GM21447 (cell line): ENCODE data around the gene RBPMS2.
"Not testable (repeated sequence)": the region's sequence is repeated elsewhere in the genome, so short reads cannot be mapped to it uniquely, and the experiment has no call there.

Experiments
- ATAC-seq: cut with Tn5 transposase; IDR thresholded peaks from one replicate; pipeline ENCODE4 v1.9.1; 2021; ENCODE audit not compliant: unreplicated experiment

RBPMS2 gene

DNA sequence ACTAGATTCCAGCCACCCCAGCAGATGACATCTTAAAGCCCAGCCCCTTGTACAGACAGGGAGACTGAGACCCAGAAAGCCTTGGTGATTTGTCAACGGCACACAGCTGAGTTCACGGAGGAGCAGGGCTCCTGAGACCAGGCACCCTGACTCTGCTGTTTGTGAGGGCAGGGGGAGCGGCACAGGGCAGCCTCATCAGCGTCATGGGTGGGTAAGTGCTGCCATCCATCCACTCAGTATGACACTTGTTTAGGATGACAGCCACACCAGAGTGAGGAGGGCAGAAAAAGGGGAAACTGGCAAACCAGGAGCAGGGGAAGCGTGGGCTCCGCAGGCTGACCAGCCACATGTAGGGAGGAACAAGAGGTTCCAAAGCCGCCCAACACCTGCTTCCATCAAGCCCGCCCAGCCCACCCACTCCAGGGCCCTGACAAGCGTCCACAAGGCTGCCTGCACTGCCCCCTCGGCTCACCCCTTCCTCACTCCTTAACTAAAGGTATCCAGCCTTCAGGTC, 19.9 kb downstream of the RBPMS2 start:
- no peak for ATAC-seq

DNA sequence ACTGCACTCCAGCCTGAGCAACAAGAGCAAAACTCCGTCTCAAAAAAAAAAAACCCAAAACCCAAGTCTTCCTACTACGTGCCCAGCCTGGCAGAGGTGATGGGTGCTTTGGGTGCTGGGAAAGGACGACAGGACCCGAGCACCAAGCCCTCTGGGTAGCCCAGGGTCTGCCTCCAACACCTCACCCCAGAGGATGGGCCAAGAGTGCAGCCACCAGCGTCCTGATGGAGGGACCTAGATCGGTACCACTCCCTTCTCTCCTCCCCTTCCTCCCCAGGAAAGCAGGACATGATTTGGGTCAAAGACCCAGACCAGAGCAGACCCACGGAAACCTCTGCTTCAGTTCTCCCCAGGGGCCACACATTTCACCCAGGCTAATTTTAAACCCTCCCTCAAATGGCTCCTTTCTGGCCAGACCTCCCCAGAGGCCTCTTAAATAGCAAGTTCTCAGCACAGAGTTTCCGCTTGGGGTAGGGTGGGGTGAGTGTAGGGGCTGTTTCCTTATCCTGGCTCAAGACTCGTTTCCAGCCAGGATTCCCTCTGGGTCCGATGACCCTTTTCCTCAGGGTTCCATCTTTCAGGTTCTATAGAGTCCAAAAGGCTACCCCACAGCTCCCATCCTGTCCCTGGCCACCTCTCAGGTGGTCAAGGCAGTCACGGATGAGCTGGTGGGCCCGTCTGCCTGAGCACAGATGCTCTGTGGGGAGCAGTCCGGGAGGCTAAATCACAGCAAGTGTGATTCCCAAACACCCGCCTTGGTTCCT, 20.5 kb downstream of the RBPMS2 start:
- ATAC-seq = no peak

GRCh38 chr15:64753480-64754185, 21.8 kb downstream of the RBPMS2 start:
- ATAC-seq = no peak

GRCh38 chr15:64751464-64751863, 23.9 kb downstream of the RBPMS2 start:
- no peak for ATAC-seq

- ATAC-seq = no peak
These were observed 25.3 kb downstream of the RBPMS2 start for GRCh38 chr15:64749999-64750657.

- ATAC-seq = no peak
These were observed 26.2 kb downstream of the RBPMS2 start for GRCh38 chr15:64749167-64749566.

DNA sequence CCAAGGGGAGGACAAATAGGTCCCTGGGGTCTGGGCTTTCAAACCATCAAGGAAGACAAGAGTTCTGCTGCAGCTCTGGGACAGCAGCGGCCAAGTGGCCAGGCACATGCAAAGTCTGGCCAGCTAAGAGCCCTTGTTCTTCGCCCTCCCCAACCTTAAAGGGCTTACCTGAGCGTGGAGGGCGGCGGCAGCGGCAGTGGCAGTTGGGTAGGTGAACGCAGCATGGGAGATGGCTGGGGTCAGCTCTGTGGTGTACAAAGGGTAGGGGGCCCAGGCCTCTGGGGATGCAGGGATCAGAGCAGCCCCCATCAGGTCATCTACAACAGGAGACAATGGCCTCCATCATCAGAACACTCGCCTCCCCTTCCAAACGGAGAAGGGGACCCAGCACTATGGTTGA, 27.1 kb downstream of the RBPMS2 start:
- ATAC-seq = no peak

- no peak for ATAC-seq
These were observed 27.8 kb downstream of the RBPMS2 start for GRCh38 chr15:64747578-64747977.

DNA sequence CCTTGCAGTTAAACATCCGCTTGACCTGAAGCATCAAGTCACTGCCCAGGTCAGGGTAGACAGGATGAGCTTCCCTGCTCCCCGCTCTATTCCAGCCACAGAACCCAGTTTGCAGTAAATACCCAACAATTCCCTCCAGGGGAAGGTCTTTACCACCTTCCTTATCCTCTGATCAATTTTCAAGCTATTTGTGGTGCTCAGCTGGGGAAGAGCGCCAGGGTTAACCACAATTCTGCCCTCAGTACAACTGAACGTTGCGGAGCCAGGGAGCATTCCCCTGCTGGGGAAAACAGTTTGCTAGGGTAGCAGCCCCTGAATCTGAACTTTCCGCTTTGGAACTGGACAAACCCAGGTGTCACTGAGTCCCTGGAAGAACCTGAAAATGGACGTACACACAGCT, 28.5 kb downstream of the RBPMS2 start:
- ATAC-seq = no peak

- ATAC-seq = no peak
These were observed 29.0 kb downstream of the RBPMS2 start for GRCh38 chr15:64746356-64746755.

GRCh38 chr15:64743691-64744090, 31.7 kb downstream of the RBPMS2 start:
- ATAC-seq = no peak

- ATAC-seq = no peak
These were observed 32.5 kb downstream of the RBPMS2 start for GRCh38 chr15:64742921-64743320.

DNA sequence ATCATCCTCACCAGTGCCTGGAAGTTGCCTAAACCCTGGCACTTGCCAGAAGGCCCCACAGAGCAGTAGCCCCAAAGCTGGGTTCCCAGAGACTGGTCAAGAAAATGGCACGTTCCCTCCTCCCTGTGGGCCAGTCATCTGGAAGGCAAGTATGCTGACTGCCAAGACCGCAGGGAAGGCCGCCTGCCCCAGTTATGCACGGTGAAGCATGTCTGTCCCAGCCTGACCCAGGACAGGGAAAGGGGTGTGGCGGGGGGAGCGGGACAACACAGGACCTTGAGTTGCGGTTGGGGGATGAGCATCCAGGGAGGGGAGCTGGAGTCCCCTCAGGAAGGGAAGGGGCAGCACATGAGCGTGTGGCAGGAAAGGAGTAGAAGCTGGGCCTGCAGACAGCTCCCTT, 33.0 kb downstream of the RBPMS2 start:
- no peak for ATAC-seq

- not testable (repeated sequence) for ATAC-seq
These were observed 33.7 kb downstream of the RBPMS2 start for GRCh38 chr15:64741708-64742107.

DNA sequence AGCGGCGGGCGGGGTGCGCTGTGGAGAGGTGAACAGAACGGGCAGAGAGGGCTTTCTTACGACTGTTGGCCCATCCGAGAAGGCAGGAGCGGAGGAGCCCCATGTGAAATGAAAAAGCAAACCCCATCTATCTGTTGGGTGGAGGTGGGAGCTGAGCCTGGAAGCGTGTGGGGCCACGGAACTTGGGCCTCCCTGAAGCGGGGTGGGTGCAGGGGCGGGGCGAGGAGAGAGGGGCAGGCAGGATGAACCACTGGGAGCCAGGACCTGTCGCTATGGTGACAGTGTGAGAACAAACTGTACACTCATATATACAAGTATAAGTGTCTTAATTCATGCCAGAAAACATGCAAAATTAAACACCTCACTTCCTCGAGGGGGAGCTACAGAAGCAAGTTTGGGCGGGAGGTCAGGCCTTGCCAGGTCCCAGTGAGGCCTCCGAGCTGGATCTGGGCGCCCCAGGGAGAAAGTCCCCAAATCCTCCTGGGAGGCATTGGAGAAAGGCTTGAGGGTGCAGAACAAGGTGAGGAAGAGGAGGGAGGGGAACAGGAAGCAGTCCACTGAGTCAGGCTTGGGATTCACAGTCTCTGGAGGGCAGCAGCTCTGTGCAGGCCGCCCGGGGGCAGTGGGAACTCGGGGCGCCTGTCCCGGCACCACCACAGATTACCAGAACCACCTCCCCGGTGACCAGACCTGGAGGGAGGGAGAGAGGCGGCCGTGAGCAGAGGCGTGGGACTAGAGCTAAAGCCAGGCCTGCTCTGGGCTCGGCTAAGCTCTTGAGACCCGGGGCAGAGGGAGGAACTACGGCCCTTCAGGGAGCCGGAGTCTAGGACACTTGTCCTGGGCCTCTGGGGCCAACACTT, 34.8 kb downstream of the RBPMS2 start:
- ATAC-seq = no peak

DNA sequence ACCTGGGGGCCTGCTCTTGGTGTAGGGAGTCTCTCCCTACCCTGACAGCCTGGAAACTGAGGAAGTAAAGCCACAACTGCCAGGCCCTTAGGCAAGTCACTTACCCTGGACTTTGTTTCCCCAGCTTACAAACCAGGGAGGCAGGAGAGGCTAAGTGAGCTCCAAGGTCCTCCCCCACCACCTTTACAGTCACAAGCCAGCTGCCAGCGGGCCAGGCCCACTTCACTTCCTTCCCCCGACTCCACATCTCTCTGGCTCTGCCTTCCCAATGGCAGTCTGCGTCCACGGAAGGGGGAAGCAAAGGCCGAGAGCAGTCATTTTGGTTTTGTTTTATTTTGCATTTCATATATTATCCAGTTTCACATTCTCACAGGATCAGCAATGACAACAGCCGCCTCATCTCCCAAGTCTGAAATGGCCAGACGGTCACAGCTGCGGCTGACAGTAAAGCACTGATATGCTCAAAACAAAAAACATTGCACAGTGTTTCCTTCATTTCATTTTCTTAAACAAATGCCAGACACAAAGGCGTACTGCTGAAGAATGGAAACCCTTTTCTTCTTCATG, 35.7 kb downstream of the RBPMS2 start:
- ATAC-seq = no peak

DNA sequence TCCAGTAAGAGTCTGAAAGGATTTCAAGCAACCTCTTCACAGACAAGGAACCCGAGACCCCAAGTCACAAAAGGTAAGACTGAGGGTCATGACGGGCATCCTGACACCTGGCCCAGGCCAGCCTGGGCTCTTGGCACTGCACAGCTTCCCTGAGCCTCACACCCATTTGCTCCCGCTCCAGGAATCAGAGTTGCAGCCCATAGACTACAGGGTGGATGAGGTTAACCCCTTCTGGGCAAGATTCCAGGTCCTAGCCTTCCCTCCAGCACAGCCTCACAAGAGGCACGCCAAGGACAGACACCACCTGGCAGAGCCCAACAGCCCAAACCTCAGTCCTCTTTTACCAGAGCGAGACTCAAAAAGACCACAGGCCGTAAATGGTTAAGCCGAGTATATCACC, 36.2 kb downstream of the RBPMS2 start:
- ATAC-seq = no peak

DNA sequence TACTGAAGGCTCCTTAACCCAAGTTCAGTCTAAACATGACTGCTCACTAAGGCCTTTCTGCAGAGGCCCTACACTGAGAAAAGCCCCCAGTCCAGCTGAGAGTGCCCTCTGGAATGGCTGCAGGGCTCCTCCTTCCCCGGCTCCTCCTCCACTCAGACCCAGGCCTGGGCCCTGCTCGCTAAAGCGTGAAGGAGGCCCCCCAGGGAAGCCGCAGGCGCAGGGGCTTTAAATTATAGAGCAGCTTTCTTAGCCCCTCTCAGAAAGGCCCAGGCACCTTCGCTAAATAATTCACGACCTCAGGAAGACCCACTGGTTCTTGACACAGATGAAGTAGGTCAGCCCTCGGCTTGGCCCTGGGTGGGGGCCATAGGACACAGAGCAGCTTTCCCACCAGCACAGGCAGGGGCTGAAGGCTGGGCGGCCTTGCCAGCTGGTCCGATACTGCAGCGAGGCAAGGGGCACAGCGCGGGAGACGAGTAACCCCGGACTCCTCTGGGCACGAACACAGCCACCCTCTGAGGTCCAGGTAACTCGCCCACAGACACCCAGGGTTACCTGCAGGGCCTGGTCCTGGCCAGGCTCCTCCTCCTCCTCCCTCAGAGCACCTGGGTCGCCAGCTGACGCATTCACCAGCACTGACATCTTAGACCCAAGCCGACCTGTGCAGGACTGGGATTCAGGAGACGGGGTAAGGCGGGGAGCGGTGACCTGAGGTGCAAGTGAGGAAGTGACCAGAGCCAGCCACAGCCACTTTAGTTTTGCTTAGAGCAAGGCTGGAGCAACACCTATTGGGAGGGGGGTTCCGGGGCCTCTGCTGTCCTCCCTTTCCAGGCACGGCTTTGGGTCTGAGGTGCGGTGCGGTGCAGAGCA, 36.9 kb downstream of the RBPMS2 start:
- ATAC-seq = no peak

DNA sequence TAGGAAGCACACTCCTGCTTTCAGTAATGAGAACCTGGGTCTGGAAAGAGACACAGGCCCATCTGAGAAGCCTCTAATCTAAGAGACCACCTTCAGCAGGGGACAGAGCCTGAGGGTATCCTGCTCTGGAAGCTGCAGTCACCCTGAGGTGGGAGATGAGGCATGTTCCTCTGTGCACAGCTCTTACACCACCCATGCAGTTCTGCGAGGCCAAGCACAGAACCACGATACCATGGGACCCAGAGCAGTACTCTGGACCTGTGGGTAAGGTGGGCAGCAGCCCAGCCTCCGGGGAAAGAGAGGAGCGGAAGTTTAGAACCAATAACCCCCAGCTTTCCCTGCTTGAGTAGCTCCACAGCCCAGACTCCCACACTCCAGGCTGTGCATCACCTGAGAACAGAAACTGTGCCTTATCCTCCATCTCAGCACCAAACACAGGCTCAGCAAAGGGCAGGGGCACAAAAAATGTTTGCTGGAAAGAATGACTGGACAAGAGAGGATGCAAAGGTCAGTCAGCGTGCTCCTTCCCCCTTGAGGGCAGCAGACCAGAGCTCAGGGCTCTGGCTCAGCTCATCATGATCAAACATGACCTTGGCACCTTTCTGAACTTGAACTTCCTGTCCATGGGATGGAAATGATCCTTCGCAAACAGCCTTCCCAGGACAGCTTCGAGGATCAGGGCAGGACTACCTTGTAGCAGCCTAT, 43.1 kb downstream of the RBPMS2 start:
- ATAC-seq = no peak
